Measurements from ENCODE around the gene PIGM.

Gene PIGM

DNA sequence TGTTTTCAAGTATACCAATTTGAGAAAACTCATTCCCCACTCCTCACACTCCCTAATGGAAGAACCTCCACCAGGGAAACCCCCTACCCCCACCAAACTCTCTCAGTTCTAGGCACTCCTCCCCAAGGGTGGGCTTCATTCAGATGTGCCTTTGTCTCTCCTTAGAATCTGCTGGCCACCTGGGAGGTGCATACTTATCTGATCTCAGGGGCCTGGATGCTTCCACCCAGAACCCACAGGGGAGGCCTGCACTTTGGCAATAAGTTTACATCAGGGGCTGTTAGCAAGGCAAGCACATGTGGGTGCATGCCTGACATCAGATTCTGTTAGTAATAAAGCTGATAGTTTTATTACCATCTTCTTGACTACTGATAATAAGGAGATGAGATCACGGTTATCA, 45.3 kb downstream of the PIGM start:
- no peak for DNase-seq

DNA sequence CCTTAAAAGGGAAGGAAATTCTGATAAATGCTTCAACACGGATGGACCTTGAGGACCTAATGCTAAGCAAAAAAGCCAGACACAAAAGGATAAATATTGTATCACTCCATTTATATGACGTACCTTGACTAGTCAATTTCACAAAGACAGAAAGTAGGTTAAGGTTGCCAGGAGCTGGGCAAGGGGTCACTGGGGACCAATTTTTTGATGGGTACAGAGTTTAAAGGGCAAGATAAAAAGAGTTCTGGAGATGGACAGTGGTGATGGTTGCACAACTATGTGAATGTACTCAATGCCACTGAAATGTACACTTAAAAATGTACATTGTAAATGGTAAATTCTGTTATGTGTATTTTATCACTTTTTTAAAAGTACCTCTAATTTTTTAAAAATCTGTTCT, 45.7 kb downstream of the PIGM start:
- DNase-seq: no peak

DNA sequence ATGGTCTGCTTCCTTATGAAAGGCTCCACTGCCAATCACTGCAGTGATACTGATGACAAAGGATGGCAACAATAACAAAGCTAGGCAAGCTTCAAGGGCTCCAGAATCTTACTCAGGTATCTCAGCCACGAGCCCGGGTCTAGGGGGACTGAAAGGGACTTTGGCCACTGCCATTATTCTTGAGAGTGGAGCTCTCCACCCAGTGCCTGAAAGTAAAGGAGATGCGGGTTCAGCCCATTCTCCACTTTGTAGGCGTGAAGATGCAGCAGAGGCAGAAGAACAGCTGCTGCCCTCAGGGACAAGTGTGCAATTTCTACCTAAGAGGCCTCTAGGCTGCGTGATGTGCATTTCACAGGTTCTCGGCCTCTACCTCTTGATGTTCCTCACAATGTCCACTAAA, 46.3 kb downstream of the PIGM start:
- no peak for DNase-seq

DNA sequence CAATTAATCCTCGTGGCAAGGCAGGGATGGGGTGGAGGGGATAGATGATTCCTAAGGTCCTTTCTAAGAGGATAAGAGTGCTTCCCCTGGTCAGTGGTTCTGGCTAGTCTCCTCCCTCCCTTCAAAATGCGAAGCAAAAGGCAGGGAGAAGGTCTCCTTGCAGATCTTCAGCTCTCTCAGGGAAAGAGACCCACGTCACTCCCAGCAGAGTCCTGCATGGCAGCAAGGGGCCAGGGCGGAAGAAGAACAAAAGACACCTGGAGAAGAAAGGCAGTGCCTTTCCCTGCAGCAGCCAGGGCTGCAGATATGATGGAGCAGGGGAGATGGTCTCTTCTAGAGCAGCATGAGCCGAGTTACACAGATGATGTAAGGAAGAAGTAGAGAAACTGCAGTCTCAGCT, 48.1 kb downstream of the PIGM start:
- DNase-seq: no peak

DNA sequence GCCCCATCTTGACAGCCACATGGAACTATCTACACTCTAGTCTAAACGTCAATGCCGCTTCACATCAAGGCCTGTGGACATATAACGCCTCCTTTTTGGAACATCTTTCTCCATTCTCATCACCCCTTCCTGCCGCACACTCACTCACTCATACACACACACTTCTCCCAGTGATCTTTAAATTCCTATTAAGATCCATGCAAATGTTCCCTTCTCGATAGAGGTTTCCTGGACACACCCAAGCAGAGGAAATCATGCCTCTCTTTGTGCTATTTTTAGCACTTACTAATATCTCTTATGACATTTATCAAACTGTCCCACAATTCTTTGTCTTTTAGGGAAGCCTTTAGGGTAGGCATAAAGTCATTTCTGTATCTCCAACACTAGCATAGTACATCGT, 49.5 kb downstream of the PIGM start:
- no peak for DNase-seq

DNA sequence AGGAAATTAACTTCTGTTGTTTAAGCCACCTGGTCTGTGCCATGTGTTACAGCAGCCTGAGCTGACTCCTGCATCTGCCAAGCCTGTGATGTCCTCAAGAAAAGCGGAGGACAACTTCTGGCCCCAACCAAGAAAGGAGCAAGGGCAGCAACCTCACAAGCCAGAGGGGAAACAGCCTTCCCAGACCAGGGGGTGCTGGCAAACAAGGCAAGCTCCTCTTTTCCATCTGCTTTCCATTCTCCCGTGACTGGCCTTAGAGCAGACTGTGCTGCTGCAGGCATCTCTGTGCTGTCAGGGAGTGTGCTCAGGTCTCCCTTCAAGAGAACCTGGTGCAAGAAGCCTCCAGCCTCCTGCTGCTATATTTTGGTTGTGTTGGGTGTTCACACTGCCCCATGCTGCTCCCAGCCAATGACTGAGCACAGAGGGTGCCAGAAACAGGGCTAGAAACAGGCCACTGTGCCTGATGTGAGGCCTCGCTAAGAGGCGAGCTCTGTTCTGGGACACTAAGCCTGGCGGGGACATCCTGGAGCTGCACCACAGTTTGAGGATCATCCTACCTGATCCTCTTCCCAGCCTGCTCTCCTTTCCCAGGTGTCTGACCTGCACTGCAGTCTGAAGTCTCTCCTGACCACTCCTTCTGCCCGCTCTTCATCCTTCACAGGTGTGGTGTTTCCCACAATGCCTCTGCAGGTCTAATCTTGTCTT, 50.3 kb downstream of the PIGM start:
- DNase-seq: no peak

DNA sequence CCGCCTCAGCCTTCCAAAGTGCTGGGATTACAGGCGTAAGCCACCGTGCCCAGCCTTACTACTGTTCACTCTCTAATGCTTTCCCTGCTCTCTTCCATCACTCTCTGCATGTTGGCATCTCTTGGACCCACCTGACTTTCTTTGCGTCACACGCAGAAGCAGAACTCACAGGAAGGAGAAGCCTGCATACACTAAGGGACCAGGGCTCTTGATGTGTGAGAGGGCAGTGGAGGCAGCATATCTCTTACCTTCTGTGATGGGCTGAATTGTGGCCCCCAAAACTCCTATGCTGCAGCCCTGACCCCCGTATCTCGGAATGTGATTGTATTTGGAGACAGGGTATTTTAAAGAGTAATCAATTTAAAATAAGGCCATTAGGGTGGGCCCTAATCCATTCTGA, 51.0 kb downstream of the PIGM start:
- DNase-seq: no peak

DNA sequence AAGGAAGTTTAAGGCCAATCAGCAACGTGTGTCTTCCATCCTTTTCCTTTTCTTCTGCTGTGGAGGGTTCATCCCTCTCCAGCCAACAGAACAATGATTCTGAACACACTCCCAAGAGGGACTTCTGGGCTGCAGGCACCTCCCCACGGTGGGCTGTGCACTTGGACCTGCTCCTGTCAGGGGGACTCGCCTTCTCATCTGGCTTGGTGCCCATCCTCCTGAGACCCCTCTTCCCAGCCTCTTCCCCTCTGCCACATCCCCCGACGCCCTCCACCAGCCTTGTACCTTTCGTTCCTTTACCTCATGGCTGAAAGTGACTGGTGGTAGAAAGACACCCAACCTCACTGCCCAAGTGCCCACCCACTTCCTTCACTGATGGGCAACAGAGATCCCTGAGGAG, 51.7 kb downstream of the PIGM start:
- DNase-seq: no peak

DNA sequence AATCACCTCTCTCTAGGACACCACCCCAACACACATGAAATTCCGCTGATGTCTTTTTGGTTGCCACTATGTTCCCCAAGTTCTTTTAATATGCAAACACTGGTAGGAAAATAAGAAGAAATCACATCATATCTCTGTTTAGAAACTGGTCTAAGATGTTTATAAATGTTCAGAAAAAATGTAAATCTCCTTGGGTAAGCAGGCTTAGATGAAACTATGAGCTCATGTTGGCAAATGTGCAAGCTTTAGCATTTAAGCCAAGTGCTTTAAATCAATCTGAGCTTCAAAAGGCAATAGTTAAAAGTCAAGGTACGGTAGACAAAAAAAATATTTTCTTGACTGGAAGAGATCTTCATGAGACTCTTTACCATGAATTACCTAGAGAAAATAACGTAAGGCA, 52.5 kb downstream of the PIGM start:
- no peak for DNase-seq

DNA sequence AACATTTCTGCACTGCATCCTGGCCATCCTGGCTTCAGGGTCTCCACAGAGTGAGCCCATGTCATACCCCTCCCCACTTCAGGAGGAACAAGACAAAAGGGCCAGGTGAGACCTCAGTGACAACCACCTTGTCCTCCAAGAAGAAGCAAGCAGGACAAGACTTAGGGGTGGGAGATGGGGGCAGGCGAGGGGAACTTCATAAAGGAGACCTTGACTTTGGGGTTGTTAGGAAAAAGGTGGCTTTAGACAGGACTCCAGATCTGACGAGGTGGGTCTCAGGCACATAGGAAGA, 53.7 kb downstream of the PIGM start:
- no peak for DNase-seq

DNA sequence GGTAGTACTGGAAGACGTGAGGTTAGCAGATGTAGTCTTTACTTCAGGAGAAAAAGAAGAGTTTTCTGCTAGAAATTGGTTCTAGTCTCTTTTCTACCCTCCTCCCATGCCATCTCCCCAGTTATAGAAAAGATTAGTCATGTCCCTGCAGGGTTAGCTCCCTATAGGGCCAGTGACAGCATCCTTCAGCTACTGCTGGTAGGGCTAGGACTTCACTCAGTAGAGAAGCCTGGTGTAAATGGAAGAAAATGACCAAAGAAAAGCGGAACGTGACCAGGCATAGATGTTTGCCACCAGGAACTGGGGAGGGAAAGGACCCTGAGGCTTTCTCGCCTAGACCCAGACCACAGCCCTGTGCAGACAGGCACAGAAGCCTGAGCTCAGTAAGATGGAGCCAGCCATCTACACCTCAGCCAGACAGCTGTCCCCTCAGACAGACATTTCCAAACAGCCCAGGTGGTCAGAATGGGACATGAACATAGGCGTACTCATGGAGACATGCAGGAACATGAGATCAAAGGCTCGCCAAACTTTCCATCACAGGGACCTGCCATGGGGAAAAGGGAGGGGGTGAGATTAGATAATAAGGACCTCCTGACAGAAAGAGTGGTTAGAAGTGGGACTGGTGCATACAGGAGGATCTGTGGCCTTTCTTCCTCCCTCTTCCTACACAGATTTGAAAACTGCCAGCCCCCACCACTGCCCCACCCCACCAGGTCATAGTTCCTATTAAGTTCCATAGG, 54.3 kb downstream of the PIGM start:
- DNase-seq: no peak
